SW 1271 (cell line): ENCODE measurements around the gene MOK.

Source experiments
- DNase-seq, 2 experiments: peaks; one replicate each; lab custom pipeline; 2025; lab: John Stamatoyannopoulos, UW

The MOK gene

GRCh38 chr14:102180248-102180998, 124.5 kb downstream of the MOK start:
- DNase-seq = no peak
